GM12875 (cell line): ENCODE data around the gene LYPD5.
A peak's percentile ranks its signal among the peaks of the same experiment; 100 is the strongest.

Source experiments
- H3K4me3 ChIP-seq: one replicate; pipeline ENCODE4 v1.5.1; 2011; ENCODE audit warnings: low read depth, low read length, control low read depth
- TF ChIP-seq, protein P1 (sequence below): IDR thresholded peaks from 2 replicates; pipeline ENCODE4 v1.5.1; 2011; ENCODE audit warnings: low read depth, mild to moderate bottlenecking, control low read depth, inconsistent platforms, low read length, moderate library complexity, borderline replicate concordance; ENCODE audit not compliant: insufficient read depth

LYPD5 gene

DNA sequence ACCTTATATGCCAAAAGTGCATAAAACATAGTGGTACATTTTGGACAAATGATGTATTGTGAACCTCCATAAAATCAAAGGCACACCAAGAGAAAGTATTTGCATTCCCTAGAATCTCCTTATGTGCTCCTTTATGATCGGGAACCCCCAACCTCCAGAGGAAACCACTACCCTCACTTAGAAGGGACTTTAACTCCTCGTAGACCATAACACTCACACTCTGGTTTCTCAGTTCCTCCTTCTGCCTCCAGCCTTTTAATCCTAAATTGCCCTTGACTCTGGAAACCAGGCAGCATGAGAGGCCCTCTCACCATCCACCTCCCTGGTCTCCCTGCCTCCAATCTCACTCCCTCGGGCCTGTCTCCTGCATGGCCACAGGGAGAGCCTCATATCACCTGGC is 11.7 kb downstream of the LYPD5 start:
- TF ChIP-seq, protein P1, sequence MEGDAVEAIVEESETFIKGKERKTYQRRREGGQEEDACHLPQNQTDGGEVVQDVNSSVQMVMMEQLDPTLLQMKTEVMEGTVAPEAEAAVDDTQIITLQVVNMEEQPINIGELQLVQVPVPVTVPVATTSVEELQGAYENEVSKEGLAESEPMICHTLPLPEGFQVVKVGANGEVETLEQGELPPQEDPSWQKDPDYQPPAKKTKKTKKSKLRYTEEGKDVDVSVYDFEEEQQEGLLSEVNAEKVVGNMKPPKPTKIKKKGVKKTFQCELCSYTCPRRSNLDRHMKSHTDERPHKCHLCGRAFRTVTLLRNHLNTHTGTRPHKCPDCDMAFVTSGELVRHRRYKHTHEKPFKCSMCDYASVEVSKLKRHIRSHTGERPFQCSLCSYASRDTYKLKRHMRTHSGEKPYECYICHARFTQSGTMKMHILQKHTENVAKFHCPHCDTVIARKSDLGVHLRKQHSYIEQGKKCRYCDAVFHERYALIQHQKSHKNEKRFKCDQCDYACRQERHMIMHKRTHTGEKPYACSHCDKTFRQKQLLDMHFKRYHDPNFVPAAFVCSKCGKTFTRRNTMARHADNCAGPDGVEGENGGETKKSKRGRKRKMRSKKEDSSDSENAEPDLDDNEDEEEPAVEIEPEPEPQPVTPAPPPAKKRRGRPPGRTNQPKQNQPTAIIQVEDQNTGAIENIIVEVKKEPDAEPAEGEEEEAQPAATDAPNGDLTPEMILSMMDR: no peak
- H3K4me3 ChIP-seq: no peak overlapping the region

DNA sequence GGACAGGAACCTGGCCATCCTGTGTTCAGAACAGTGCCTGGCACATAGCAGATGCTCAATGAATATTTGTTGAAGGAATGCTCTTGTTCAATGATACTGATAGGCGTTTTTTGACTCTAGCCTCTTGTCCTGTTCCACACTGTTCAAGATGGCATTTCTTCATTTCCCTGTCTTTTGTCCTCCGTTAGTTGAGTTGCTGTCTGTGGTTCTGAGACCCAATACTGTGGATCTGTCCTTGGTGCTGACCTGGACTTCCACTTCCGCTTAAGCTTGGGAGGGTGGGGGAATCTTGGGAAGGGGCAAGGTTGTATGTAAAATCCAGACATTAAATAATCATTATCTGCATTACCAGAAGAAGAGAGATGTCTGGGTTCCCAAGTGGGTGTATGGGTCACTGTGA is 13.2 kb downstream of the LYPD5 start:
- TF ChIP-seq, protein P1: no peak
- H3K4me3 ChIP-seq: no peak overlapping the region

DNA sequence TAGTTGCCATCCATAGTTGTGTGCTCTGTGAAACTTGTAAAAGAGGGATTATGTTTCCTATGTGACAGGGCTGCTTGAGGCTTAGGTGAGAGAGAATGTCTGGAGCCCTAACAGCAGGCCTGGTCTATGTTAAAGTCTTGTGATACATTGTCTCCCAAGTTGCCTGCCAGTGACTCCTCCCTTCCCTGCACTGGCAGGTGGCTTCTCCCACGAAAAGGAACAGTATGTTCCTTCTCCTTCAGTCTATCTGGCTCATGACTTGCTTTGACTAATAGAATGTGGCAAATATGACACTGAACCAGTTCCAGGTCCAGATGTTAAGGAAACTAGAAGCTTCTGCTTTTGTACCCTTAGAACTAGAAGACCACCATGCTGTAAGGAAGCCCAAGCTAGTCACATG is 15.6 kb downstream of the LYPD5 start:
- H3K4me3 ChIP-seq: no peak overlapping the region
- TF ChIP-seq, protein P1: no peak

DNA sequence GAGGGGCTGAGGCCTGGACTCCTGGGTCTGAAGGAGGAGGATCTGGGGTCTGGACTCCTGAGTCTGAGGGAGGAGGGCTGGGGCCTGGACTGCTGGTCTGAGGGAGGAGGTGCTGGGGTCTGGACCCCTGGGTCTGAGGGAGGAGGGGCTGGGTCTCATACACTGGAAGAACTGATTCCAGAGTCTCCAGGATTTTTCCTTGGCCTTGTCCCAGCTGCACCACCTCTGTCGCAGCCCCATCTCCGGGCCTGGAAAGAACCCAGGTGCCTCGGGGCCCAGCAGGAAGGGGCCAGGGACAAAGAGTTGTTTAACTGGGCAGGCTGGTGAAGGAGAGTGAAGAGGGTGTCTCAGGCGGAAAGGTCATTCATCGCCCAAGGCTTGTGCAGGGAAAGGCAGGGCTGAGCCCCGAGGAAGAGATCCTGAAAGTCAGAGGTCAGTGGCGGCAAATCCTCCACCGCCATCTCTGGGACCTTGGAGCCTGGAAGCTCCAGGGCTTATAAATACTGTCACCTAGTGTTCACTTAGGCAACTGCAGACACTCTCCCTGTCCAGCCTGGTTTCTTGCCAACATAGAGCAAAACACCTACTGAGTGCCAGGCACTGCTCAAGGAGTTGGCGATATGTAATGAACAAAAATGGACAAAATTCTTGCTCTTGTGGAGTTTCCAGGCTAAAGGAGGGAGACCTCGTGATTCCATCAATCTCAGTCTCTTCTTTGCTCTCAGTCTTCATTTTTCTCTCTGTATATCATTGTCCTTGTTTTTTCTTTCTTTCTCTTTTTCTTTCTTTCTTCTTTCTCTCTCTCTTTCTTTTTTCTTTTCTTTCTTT is 17.1 kb downstream of the LYPD5 start:
- TF ChIP-seq, protein P1: peak; percentile 99
- H3K4me3 ChIP-seq: no peak overlapping the region

DNA sequence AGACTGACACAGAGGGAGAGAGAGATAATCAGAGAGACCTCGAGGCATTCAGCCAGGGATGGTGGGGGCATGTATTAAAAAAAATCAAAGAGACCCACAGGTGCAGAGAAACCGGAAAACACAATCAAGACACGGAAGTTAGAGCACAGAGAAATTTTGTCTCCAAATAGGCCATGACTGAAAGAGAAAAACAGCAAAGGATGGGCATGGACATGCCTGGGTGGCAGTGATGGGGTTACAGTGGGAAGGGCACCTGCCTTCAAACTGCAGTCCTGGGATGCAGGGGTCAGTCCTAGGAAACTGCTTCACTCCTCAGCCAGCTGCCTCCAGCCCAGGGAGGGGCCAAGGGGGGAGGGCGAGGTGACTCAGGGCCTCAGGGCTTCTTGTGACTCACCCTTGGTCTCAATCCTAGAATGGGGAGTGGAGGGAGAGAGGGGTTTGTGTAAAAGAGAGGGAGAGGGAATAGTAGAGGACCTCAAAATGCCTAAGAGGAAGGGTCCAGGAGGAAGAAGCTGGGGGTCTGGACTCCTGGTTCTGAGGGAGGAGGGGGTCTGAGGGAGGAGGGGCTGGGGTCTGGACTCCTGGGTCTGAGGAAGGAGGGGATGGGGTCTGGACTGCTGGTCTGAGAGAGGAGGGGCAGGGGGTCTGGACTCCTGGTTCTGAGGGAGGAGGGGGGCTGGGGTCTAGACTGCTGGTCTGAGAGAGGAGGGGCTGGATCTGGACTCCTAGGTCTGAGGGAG is 17.8 kb downstream of the LYPD5 start:
- TF ChIP-seq, protein P1: no peak
- no peak overlapping the region for H3K4me3 ChIP-seq

DNA sequence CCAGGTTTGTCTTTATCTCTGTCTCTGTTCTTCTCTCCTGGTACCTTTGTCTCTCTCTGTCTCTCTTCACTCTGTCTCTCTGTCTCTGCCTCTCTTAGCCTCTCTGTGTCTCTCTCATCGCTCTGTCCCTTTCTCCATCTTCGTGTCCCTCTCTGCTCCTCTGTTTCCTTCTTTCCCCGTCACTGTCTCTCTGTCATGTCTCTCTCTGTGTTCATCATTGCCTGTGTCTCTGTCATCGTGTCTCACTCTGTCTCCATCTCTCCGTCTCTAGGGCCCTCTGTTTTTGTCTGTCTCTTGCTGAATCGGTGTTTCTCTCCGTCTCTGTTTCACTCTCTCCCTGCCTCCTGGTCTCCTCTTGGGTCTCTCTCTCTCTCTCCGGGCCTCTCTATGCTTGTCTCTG is 18.6 kb downstream of the LYPD5 start:
- TF ChIP-seq, protein P1: no peak
- peak overlapping the region; percentile 27 for H3K4me3 ChIP-seq

DNA sequence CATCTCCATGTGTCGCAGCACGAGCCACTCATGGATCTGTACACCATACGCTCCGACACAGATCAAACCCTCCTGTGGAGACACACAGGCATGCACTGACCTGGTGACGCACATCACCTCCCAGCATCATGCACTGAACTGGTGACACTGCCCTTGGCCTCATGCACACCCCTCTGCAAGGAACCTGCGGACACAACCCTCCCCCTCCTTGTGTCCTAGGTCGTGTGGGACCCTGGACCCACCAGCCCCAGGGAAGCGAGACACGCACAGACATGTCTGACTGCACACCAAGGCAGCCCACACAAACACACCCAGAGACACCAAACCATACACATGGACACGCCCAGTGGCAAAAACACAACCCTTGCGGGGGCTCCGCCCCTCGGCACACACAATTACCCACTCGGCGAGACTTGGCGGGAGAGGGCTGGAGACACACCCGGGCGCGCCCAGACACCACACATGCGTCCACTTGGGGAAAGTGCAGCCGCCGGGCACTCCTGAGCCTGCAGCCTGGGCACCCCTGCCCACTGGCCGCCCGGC is 19.5 kb downstream of the LYPD5 start:
- H3K4me3 ChIP-seq: peak overlapping the region; percentile 36
- TF ChIP-seq, protein P1: no peak
